Measurements from ENCODE around the gene PYGM.

Gene PYGM

DNA sequence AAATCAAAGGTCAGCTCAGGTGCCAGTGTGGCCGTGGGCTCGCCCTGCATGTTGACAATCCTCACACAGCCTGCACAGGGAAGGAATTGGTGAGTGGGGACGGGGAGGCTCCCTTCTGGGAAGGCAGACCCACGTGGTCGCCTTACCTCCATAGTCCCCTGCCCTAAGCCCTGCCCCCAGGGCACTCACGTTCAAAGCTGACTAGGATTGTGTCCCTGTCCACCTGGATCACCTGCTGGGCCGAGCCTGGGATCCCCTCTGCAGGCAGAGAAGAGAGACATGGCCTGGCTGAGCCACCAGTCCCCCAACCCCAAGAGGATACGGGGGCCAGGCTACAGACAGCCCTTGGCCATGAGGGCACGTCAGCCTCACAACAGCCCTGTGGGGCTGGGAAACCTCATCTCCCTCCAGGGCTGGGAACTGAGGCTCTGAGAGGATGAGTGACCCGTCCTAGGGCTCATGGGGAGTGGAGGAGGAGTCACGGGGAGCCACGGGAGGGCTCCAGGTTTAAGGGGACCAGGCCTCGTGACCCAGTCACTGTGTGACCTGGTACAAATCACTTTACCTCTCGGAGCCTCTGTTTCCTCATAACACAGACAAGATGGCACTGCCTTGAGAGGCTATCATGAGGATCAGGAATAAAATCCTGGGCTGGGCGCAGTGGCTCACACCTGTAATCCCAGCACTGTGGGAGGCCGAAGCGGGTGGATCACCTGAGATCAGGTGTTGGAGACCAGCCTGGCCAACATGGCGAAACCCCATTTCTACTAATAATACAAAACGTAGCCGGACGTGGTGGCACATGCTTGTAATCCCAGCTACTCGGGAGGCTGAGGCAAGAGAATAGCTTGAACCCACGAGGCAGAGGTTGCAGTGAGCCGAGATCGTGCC lies 30.7 kb upstream of the PYGM start:
- DNase-seq: no peak

DNA sequence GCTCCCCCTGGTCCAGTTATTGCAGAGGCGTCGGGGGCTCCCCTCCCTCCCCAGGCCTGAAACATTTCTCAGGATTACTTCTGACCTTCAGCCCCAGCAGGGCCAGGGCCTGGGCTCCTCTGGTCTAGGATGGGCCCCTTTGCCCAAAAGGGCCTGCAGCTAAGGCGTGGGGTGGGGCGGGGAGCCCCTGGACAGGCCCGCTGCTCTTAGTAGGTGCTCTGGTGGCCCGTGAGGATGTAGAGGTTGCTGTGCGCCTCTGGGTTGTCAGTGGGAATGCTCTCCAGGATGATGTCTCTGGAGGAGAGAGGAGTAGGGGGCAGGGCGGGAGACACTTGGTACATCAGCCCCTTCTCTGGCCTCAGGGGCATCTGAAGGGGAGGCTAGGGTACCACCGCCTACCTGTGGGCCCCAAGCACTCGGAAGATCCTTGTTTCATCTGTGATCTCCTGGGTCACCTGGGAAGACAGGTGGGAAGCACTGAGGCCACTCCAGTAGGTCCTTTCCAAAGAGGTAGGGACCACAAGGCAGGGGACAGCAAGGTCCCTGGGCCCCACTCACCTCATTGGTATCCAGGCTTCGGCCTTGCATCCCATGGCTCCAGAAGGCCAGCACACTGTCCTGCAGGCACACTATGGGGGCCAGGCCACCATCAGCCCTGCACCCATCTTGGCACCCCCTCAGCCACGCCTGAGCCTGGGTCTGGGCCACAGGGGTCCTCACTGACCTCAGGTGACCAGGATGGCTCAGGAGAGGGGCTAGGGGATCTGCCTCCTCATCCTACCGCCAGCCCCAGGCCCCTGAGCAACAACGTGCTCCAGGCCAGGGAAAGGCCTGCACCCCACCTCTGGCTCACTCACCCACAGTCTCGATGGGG lies 29.8 kb upstream of the PYGM start:
- DNase-seq: no peak

DNA sequence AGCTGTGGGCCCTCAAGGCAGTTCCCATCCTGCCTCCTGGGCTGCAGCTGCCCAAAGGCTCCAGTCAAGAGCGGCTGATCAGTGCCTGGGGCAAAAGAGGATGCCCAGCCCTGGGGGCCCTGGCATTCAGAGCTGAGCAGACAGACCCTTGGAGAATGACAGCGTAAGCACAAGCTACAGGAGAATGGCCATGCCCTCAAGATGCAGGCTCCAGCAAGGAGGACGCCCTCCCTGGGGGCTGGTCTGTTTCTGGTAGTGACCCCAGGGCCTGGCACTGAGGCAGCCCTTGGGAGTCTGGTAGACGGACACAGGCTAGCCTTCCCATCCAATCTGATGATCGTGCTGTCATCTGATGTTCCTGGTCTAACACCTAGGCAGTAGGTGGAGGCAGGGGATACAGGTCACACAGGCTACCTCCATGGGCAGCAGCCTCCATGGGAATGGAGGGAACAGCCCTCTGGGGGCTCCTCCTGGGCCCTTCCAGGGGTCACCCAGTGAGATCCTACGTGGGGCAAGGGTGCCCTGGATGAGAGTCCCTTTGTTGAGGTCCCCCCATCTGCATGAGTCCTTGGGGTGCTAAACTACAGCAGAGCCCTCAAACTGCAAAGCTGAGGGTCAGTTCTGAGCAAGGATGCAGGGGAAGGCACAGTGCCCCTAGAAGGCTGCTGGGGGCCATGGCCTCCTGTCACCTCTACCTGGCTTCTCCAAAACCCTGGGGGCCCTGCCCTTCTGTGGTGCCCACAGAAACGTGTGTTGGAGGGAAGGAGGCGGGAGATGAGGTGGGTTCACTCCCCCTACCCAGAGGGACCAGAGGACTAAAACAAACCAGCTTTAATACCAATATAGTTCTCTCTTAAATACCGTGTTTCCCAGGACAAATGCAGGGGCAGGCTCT lies 28.8 kb upstream of the PYGM start:
- DNase-seq: no peak

DNA sequence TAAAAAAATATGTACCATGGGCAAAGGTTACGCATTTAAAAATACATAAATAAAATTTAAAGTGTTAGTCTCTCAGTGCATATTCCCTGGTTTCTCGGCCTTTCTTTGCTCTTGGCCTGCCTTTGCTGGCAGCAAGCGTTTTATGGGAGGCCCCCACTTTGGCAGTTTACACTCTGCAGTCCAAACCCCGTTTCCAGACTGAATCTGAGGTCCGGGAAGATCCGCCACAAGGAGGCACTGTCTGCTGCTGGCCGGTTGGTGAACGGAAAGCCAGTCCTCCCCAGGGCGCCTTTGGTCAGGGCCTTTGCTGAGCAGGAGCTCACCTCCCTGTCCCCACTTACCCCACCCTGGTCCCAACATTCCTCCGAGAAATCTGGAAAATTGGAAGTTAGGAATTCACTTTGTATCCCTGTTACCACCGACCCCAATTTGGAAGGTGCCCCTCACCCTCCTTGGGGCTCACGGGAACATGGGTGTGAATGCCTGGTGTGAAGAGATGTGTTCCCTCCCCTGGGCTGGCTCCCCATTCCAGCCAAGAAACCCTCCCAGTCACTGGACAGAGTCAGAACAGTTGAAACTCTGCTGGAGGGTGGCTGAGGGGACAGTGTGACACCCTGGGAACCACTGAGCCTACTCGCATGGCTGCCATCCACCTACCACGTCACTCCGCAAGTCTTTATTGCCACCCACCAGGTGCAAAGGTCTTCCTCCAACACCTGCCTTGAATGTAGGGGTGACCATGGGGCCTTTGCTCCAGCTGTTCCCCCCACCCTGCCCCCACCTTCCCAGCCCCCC lies 27.9 kb upstream of the PYGM start:
- no peak for DNase-seq

DNA sequence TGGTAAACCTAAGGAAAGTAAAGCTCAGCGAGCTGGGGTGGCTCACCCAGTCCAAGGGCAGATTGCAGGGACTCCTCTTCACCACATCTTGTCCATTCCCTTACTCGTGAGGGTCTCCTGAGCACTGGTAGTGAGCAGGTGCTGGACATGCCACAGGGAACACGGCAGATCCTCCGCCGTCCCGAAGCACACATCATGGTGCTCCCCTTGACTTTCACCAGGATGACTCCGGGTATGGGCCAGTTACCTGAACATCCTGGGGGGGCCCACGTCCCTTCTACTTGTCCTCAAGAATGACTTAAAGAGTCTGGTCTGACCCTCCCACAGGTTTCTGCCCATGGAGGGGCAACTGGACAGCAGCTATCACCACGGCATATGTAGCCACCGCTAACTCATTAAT lies 26.5 kb upstream of the PYGM start:
- DNase-seq: no peak

DNA sequence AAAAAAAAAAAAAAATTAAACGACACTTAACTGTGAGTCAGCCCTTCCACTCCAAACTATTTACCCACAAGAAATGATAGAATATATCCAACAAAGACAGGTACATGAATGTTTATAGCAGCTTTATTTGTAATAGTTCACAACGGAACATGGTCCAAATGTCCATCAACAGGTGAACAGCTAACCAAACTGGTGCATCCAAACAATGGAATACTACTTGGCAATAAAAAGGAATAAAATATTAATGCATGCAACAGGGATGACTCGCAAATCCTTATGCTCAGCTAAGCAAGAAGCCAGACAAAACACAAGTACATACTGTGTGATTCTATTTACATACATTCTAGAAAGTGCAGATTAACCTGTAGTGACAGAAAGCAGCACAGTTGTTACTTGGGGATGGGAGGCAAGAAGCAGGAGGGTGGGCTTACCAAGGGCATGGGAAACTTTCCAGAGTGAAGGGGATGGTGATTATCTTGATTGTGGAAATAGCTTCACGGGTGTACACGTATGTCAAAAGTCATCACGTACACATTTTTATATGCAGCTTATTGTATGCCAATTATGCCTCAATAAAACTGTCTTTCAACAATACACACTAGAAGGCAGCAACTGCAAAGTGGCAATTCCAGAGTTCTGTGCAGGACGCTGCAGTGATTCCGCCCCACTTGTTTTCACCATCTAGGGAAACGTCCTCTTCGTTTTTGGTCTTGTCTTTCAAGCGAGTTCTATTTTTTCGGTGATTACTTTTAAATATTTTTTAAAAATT lies 25.2 kb upstream of the PYGM start:
- no peak for DNase-seq

DNA sequence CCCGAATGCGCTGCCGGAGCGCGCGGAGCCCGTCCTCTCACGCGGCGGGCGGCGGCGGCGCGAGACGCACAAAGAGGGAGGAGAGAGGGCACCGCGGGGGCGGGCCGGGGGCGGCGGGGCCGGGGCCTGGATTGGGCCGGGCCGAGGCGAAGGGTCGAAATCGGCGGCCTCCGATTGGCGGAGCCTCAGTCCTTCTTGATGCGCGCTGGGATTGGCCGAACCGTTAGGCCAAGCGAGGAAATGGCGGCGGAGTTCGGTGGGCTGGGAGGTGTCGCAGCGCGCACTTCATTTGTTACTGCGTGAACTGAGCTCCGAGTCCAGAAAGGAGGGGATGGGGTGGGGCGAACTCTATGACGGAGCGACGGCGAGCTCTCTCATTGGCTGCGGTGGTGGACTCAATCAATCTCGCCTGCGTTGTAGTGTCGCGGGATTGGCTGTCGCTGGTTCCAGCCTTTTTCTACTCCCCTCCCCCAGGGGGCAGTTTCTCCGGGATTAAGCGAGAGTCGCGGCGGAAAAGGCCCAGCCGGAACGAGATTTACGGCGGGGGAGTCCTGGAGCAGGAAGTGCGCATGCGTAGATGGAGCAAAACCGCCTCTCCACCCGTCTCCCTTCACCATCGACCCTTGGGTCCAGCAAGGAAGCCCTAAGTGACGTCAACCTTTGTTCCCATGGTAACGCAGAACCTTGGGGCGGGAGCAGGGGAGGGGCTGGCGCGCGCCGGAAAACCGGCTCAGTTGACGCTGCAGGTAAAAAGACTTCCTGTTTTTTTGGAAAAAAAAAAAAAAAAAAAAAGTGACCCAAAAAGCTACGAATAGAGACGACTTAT lies 18.9 kb upstream of the PYGM start, which contains the start of gene SF1:
SF1 (minus strand) TSS at position 70 of the 826 bp plus-strand sequence. CDS start 150 bp downstream, outside the sequence.
- DNase-seq: peak; percentile 99

DNA sequence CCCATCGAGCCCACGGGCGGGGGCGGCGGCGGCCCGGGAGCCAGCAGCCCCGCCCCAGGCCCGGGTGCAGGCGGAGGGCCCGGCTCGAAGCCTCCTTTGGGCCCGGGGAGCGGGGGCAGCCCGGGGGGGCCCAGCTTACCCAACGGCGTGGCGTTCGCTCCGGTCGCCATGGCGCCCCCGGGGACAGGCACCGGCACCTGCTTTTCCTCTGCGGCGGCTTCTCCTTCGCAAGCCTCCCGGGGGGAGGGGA lies 18.4 kb upstream of the PYGM start:
- no peak for DNase-seq

DNA sequence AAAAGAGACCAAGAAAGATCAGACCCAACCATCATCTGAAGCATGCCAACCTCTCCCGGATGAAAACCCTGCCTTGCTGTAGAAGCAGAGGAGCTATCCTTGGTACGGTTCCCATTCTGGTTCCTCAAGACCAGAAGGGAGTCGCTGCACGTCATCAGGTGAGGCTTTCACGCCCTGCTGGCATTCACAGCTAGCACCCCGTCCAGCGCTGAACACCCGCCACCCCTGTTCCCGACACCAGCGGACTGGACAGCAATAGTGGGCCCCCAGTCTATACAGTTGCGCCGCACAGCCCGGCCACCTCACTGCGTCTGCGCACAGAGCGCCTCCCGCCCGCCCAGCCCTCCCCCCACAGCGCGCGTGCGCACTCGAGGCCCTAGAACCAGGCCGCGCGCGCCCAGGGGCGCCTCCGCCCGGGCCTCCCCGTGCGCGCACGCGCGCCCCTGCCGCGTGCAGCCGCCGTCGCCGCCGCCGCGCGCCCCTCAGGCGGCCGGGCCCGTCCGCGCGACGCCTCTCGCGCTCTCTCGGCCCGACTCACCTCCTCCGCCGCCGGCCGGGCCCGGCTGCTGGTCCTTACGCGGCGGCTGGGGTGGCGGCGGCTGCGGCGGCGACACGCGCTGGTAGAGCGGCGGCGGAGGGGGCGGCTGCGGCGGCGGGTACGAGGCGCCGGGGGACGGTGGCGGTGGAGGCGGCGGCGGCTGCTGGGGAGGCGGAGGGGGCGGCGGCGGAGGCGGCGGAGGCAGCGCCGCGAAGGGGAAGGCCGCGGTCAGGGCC lies 17.9 kb upstream of the PYGM start:
- peak; percentile 78 for DNase-seq

DNA sequence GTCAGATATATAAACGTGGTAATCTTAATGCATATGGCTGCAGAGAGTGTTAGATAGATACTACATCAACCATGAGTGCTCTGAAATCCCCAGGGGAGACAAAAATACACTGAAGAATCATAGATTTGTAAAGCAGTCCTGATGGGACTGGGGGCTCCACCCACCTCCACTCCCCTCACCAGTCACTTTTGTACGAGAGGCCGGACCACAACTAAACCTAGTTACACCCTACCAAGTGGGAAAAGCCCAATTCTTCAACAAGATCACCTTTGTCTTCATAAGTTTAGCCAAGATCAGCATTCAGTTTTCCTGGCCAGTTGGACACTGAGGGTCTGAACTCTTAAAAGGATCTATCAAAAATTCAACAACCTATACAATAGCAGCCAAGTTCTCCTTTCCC lies 17.1 kb upstream of the PYGM start:
- no peak for DNase-seq

DNA sequence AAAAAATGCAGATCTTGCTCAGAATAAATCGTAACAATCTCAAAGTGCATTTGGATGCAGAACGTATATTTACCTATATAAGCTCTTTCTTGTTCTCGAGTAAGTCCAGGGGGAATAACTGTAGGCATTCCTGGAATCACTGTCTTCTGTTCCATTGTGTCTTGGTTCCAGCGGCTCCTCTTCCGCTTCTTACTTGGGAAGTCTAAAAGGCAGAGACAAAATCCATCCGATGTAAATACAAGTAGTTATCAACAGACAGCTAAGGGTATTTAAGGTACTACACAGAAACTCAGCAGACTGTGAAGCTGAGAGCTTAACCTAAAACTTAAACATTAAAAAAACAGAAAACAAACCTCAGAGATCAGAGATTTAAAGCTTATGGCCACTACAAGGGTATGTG lies 16.7 kb upstream of the PYGM start:
- no peak for DNase-seq

DNA sequence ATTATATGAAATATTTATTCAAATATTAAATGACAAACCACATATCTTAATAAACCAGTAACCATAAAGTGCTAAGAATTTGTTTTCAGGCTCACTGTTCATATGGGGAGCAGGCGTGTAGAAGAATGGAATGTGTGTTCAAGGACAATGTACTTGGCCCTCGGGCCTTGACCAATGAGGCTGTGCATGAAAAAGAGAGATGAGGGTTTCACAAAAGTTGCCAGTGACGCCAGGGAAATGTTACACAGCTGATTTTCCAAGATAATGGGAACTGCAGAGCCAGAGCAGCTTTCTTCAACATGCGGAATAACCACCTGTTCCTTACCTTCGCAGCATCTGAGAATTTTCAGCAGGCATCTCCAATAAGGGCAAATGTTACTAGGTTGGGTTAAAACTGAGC lies 14.4 kb upstream of the PYGM start:
- DNase-seq: no peak

DNA sequence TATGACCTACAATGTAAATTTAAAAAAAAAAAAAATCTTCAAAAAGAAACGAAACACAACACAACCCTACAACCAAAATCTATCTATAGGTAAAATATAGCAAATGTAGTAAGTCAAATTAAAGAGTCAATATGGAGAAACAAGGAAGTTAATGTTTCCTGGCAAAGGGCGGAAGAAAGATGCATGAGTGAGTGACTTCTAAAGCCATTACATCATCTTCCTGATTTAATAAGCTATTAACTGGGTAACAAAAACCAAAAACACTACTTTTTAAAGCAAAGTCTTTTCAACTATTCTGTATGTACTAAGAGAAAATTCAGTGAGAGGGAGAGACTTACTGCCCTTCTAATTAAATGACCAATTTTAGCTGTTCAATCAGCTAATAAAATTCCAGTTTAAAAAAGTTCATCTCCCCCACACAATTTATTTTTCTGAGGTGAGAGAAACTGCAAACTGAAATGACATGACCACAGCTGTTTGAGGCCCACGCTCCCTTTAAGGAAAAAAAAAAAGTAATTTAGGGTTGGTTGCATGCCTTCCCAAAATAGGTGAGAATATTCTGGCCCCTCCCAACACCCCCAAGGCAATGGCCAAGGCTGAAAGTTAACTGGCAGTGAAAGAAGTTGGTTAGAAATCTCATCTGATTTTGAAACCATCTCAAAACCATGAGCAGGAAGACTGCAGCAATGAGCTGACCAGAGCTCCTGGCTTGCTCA lies 12.7 kb upstream of the PYGM start:
- DNase-seq: no peak

DNA sequence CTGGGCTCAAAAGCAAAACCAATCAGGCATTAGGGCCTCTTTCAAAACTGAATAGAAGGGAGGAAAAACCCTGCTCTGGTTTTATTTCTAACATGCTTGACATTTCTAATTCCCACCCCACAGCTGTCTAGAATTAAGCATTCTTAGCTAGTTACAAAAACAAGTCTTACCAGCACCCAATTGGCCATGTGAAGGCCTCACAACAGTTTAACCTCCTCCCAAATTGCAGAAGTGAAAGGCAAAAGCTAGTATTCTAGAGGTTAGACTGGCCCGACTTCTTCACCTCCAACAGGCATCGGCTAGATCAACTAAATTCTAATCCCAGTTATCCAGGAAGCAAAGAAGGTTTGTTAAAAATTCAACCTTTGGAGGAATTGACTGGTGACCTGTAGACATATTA lies 12.1 kb upstream of the PYGM start:
- no peak for DNase-seq

DNA sequence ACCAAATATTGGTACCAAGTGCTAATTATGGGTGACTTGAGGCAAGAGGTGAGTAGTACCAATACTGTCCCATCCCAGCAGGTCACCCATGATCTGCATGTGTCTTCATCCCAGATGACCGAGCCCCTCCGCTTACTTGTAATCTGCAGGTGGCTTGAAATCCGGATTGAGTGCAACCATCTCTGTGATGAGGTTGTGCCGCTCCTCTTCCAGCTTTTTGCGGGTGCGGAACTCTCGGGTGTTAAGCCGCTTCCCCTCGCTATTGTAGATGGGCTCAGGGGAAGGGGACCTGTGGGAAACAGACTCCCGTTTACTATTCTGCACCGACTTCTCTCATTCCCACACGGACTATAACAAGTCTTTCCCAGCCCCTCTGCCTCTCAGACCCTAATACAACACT lies 10.3 kb upstream of the PYGM start:
- DNase-seq: no peak

DNA sequence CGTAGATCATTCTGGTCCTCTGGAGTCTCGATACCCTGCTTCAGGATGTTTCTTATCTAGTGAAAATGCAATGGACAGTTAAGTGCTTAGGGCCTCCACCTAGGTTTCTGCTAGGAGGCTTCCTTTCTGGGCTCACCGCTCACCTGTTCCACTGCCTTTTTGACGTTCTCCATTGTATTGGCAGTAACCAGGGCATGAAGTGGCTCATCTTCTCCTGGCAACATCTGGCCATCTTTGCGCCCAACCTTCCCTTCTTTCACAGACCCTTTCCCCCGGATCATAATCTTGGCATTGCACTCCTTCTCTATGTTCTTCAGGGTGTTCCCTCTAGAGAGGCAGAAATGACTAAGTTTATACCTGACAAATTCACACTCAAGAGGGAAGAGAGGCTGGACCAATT lies 9.5 kb upstream of the PYGM start:
- no peak for DNase-seq

DNA sequence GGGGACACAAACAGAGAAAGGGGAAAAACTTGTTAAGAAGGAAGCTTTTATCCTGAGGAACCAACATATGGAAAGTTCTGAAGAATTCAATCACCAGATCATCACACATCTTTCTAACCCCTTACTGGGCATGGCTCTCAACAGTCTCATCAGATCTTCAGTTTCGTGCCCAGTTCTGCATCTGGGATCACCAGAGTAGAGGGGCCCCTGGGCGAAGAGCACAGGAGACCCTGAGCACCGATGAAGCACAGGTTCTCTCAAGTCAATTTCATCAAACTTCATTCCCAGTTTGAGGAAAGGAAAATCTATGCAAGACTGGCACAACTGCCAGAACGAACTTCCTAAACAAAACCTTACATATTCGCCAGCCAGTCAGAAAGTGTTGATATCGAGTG lies 8.5 kb upstream of the PYGM start:
- no peak for DNase-seq

DNA sequence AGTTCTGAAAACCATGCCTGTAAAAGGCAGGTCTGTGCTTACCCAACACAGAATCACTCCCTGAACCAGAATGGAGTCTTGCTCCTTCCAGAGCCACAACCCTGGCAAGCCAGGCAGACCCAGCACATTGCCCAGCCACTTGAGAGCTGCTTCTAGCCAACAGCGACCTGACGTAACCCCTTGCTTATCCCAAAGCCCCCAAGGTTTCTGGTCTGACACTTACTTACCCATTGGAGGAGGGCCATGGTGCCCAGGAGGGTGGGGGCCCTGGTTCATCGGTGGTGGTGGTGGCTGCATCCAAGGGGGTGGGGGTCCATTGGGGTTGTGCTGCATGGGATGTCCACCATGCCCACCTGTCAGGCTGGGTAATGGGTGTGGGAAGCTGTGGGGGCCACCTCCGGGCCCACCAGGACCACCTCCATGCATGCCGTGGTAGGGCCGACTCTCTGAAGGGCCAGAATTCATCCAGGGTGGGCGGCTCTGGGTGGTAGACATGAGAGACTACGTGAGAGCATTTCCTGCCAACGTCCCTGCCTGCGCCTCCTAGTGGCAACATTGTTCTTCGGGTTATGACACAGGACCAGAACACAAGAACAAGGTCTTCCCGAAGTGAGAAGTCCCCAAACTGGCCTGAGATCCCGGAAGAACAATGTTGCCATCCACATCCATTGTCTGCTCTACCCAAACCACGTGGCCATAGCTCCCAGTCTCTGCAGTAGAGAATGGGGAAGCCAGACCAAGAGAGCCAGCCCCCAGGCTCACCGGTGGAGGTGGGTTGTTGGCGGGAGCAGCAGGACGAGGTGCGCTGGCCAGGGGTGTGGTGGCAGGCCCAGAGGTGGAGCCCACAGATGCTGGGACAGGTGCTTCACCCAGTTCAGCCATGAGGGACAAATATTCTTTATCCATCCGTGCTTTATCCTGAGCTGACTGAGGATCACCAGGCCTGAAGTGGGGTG lies 7.8 kb upstream of the PYGM start:
- peak; percentile 35 for DNase-seq
